ENCODE data around the gene GSTCD. TPM values are rescaled to one million over a fixed set of nuclear protein-coding genes. Genes with fewer than 3 reads are reported as not detected.
"Not testable (repeated sequence)": the region's sequence is repeated elsewhere in the genome, so short reads cannot be mapped to it uniquely, and the experiment has no call there.

The GSTCD gene
- total RNA-seq, 2 donors from 2014 or later = 5.1 to 5.7 TPM

DNA sequence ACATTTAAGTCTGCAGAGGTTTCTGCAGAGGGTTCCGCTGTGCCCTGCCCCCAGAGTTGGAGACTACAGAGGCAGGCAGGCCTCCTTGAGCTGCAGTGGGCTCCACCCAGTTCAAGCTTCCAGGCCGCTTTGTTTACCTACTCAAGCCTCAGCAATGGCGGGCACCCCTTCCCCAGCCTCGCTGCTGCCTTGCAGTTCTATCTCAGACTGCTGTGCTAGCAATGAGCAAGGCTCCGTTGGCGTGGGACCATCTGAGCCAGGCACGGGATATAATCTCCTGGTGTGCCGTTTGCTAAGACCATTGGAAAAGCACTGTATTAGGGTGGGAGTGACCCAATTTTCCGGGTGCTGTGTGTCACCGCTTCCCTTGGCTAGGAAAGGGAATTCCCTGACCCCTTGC, 26.6 kb downstream of the GSTCD start:
- not testable (repeated sequence) for H3K9me3 ChIP-seq (ENCODE audit: control insufficient read depth, low read length, poor library complexity, severe bottlenecking); ATAC-seq; H3K4me3 Mint-ChIP-seq; H3K27ac Mint-ChIP-seq; H3K27me3 Mint-ChIP-seq; DNase-seq; H3K36me3 Mint-ChIP-seq (ENCODE audit: low read depth); H3K4me1 Mint-ChIP-seq

DNA sequence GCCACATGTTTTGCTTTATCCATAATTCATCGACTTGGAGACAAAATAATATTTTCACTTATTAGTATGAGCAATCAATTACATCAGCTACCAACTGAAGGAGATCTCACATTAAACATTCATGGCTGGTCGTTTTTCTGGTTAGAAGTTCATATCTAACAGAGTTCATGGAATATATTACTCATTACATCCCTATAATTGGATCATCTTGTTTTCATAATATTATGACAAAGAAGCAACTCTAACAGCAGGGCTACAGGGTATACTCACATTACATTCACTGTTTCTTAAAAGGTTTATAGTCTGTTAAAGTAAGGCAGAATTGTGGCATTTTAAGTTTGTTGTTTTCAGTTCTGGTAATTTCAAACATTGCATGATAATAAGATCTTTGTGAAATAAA, 33.0 kb downstream of the GSTCD start:
- H3K27ac Mint-ChIP-seq = no peak overlapping the region
- no peaks in the 10 kb centered on the region for H3K36me3 Mint-ChIP-seq (ENCODE audit: low read depth)
- DNase-seq = no peak
- H3K27me3 Mint-ChIP-seq = no peaks in the 10 kb centered on the region
- no peaks in the 10 kb centered on the region for H3K9me3 ChIP-seq (ENCODE audit: control insufficient read depth, low read length, poor library complexity, severe bottlenecking)
- no peak overlapping the region for H3K4me3 Mint-ChIP-seq
- ATAC-seq = no peak
- no peaks in the 10 kb centered on the region for H3K4me1 Mint-ChIP-seq

DNA sequence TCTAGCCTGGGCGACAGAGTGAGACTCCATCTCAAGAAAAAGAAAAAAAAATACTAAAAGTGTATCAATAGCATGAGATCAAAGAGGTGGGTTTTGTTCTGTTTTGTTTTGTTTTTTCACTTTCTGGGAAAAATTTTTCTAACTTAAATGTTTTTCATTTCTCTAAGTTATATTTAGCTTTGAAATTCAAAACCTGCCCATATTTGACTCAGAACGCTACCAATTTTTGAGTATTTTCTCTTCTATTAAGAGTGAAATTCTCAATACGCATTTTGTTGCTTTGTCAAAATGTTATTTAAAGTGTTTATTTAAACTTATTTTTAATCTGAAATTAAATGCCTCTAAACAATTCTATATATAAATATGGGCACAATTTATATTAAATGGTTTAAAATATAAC, 39.6 kb downstream of the GSTCD start:
- H3K4me1 Mint-ChIP-seq = no peaks in the 10 kb centered on the region
- DNase-seq = no peak
- no peak overlapping the region for H3K4me3 Mint-ChIP-seq
- H3K27me3 Mint-ChIP-seq = no peaks in the 10 kb centered on the region
- no peaks in the 10 kb centered on the region for H3K36me3 Mint-ChIP-seq (ENCODE audit: low read depth)
- no peaks in the 10 kb centered on the region for H3K9me3 ChIP-seq (ENCODE audit: control insufficient read depth, low read length, poor library complexity, severe bottlenecking)
- no peak for ATAC-seq
- H3K27ac Mint-ChIP-seq = no peak overlapping the region

DNA sequence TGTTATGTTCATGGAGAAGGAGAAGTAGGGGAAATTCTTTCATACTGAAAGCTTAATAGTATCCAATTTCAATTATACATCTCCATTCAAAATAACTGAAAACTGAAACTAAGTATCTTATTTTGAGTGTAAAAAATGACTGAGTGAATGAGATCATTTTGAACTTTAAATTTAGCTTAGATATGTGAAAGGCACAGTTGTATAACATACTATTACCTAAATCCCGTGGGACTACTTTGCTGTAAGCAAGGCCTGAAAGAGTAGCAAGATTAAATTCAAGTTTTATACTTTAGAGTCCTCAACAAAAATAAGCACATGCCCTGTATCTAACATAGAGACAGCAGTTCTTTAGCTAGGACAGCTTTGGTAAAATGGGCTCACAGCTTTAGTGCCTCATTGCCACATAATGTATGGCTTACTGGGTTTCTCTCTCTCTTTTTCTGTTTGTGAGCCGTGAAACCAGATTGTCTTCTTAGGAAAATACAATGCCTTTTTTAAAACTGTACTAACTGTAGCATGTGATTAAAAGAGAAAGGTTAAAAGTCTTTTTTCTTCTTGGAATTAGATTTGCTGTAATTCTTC, 43.2 kb downstream of the GSTCD start:
- H3K27ac Mint-ChIP-seq = no peak overlapping the region
- H3K27me3 Mint-ChIP-seq = no peaks in the 10 kb centered on the region
- DNase-seq = no peak
- no peaks in the 10 kb centered on the region for H3K4me1 Mint-ChIP-seq
- no peaks in the 10 kb centered on the region for H3K9me3 ChIP-seq (ENCODE audit: control insufficient read depth, low read length, poor library complexity, severe bottlenecking)
- no peak for ATAC-seq
- no peak overlapping the region for H3K4me3 Mint-ChIP-seq
- H3K36me3 Mint-ChIP-seq (ENCODE audit: low read depth) = peaks cover 2% of the 10 kb centered on the region

DNA sequence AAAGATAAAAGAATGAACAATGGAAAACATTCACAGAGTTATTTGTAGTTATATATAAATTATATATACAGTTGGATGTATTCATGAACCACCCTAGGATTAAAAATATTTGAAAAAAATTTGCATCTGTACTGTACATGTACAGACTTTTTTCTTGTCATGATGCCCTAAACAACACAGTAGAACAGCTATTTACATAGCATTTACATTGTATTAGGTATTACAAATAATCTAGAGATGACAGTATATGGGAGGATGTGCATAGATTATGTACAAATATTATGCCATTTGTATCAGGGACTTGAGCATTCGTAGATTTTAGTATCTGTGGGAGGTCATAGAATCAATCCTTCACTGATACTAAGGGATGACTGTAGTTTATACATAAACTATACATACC, 44.8 kb downstream of the GSTCD start:
- H3K36me3 Mint-ChIP-seq (ENCODE audit: low read depth) = peaks cover 2% of the 10 kb centered on the region
- DNase-seq = no peak
- no peak overlapping the region for H3K27ac Mint-ChIP-seq
- ATAC-seq = no peak
- H3K4me3 Mint-ChIP-seq = no peak overlapping the region
- H3K9me3 ChIP-seq (ENCODE audit: control insufficient read depth, low read length, poor library complexity, severe bottlenecking) = no peaks in the 10 kb centered on the region
- no peaks in the 10 kb centered on the region for H3K27me3 Mint-ChIP-seq
- H3K4me1 Mint-ChIP-seq = no peaks in the 10 kb centered on the region

DNA sequence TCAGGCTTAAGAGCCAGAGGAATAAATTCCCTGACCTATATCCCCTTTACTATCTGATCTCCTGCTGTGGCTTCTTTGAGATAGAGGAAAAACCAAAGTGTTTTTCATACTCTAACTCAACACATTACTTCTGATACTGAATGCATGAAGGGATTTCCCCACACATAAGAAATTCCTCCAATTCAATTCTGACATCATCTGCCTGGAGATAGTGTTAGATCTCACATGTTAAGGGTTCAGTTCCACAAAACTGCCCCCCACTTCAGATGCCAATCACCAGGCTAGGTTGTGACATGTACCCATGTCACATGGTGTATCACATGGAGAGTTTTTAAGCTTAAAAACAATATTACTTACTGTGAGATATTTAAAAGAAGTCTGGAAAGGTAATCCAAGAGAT, 46.8 kb downstream of the GSTCD start:
- no peaks in the 10 kb centered on the region for H3K9me3 ChIP-seq (ENCODE audit: control insufficient read depth, low read length, poor library complexity, severe bottlenecking)
- Mint-ChIP-seq H3K27ac (no peak overlapping the region), H3K4me3 (no peak overlapping the region), H3K4me1 (no peaks in the 10 kb centered on the region), H3K36me3 (ENCODE audit: low read depth) (peaks cover 2% of the 10 kb centered on the region), H3K27me3 (no peaks in the 10 kb centered on the region)
- no peak for DNase-seq
- ATAC-seq = no peak

DNA sequence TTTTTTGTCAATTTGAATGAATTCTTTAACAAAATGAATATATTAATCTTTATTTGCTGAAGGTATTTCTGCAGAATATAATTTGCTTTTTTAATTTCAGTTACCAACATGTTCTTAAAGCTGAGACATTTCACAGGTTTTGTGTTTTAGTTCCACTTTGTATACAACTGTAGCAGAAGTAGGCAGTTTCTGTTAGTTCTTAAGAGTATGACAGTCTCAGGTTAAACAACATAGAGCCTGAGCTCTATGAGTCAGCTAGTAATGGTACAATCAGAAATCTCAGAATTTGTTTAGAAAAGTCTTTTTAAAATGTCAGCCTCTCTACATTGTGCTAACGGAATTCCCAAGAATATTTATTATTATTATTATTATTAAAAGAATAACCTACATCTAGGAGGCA, 50.4 kb downstream of the GSTCD start:
- H3K36me3 Mint-ChIP-seq (ENCODE audit: low read depth) = peaks cover 2% of the 10 kb centered on the region
- no peaks in the 10 kb centered on the region for H3K4me1 Mint-ChIP-seq
- H3K27ac Mint-ChIP-seq = no peak overlapping the region
- no peak for DNase-seq
- no peaks in the 10 kb centered on the region for H3K27me3 Mint-ChIP-seq
- H3K4me3 Mint-ChIP-seq = no peak overlapping the region
- ATAC-seq = no peak
- no peaks in the 10 kb centered on the region for H3K9me3 ChIP-seq (ENCODE audit: control insufficient read depth, low read length, poor library complexity, severe bottlenecking)

DNA sequence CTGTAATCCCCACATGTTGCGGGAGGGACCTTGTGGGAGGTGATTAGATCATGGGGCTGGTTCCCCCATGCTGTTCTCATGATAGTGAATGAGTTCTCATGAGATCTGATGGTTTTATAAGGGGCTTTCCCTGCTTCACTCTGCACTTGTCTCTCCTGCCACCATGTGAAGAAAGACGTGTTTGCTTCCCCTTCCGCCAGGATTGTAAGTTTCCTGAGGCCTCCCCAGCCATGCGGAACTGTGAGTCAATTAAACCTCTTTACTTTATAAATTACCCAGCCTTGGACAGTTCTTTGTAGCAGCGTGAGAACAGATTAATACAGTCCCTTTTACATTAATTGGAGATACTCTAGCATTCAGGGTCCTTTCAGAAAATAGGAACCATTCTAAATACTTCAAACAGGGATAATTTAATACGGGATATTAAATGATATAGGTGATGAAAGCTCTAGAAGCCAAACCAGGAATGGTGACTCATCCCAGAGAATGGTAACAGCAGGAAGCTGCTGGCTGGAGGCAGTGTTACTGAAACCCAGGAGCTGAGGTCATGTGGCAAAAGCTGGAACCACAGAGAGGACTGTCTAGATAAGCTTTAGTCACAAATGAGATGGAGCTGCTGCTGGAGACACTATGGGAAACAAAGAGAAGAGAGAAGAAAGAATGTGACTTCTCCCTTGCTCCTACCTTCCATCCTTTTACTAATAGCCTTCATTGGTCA, 57.3 kb downstream of the GSTCD start:
- H3K27ac Mint-ChIP-seq = no peak overlapping the region
- no peaks in the 10 kb centered on the region for H3K36me3 Mint-ChIP-seq (ENCODE audit: low read depth)
- DNase-seq (no peak), ATAC-seq (no peak)
- H3K4me1 Mint-ChIP-seq = no peaks in the 10 kb centered on the region
- H3K27me3 Mint-ChIP-seq = no peaks in the 10 kb centered on the region
- no peak overlapping the region for H3K4me3 Mint-ChIP-seq
- no peaks in the 10 kb centered on the region for H3K9me3 ChIP-seq (ENCODE audit: control insufficient read depth, low read length, poor library complexity, severe bottlenecking)

DNA sequence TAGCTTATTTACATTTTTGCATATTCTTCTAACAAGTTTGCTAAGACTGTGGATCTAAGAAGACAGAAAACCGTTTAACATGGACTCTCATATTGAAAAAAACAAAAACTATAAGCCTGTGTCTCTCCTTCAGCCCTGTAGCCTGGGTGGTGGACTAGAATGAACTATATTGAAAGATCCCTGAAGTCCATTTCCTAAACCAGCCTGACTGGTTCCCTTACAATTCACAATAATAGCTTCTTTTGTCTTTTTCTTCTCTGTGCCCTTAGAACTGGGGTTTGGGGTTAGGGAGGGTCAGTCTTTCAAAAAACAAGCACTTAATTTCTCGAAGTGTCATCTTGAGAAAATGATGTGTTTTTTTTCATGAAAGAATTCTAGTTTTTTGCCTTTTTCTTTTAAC, 59.0 kb downstream of the GSTCD start:
- H3K9me3 ChIP-seq (ENCODE audit: control insufficient read depth, low read length, poor library complexity, severe bottlenecking) = no peaks in the 10 kb centered on the region
- H3K4me3 Mint-ChIP-seq = no peak overlapping the region
- no peaks in the 10 kb centered on the region for H3K4me1 Mint-ChIP-seq
- peaks cover 2% of the 10 kb centered on the region for H3K36me3 Mint-ChIP-seq (ENCODE audit: low read depth)
- H3K27ac Mint-ChIP-seq = no peak overlapping the region
- DNase-seq (no peak), ATAC-seq (no peak)
- H3K27me3 Mint-ChIP-seq = no peaks in the 10 kb centered on the region

DNA sequence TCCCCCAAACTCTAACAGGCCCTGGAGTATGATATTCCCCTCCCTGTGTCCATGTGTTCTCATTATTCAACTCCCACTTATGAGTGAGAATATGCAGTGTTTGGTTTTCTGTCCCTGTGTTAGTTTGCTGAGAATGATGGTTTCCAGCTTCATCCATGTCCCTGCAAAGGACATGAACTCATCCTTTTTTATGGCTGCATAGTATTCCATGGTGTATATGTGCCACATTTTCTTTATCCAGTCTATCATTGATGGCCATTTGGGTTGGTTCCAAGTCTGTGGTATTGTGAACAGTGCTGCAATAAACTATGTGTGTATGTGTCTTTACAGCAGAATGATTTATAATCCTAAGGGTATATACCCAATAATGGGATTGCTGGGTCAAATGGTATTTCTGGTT, 61.9 kb downstream of the GSTCD start:
- not testable (repeated sequence) for DNase-seq; H3K27me3 Mint-ChIP-seq; H3K36me3 Mint-ChIP-seq (ENCODE audit: low read depth); H3K4me1 Mint-ChIP-seq; H3K27ac Mint-ChIP-seq; H3K9me3 ChIP-seq (ENCODE audit: control insufficient read depth, low read length, poor library complexity, severe bottlenecking); H3K4me3 Mint-ChIP-seq; ATAC-seq

DNA sequence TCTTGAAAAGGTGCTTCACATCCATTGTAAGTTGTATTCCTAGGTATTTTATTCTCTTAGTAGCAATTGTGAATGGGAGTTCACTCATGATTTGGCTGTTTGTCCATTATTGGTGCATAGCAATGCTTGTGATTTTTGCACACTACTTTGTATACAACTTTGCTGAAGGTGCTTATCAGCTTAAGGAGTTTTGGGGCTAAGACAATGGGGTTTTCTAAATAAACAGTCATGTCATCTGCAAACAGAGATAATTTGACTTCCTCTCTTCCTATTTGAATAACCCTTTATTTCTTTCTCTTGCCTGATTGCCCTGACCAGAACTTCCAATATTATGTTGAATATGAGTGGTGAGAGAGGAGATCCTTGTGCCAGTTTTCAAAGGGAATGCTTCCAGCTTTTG, 63.5 kb downstream of the GSTCD start:
- not testable (repeated sequence) for DNase-seq; H3K4me3 Mint-ChIP-seq; H3K4me1 Mint-ChIP-seq; H3K27me3 Mint-ChIP-seq; H3K27ac Mint-ChIP-seq; H3K36me3 Mint-ChIP-seq (ENCODE audit: low read depth); ATAC-seq; H3K9me3 ChIP-seq (ENCODE audit: control insufficient read depth, low read length, poor library complexity, severe bottlenecking)

DNA sequence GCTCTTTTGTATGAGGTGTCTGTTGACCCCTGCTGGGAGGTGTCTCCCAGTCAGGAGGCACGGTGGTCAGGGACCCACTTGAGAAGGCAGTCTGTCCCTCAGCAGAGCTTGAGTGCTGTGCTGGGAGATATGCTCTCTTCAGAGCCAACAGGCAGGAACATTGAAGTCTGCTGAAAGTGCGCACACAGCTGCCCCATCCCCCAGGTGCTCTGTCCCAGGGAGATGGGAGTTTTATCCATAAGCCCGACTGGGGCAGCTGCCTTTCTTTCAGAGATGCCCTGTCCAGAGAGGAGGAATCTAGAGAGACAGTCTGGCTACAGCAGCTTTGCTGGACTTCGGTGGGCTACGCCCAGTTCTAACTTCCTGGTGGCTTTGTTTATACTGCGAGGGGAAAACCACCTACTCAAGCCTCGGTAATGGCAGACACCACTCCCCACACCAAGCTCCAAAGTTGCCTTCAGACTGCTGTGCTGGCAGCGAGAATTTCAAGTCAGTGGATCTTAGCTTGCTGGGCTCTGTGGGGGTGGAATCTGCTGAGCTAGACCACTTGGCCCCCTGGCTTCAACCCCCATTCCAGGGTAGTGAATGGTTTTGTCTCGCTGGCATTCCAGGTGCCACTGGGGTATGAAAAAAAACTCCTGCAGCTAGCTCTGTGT, 67.3 kb downstream of the GSTCD start:
- H3K27me3 Mint-ChIP-seq; H3K9me3 ChIP-seq (ENCODE audit: control insufficient read depth, low read length, poor library complexity, severe bottlenecking); ATAC-seq; H3K36me3 Mint-ChIP-seq (ENCODE audit: low read depth); H3K27ac Mint-ChIP-seq; DNase-seq; H3K4me1 Mint-ChIP-seq; H3K4me3 Mint-ChIP-seq: not testable (repeated sequence)

DNA sequence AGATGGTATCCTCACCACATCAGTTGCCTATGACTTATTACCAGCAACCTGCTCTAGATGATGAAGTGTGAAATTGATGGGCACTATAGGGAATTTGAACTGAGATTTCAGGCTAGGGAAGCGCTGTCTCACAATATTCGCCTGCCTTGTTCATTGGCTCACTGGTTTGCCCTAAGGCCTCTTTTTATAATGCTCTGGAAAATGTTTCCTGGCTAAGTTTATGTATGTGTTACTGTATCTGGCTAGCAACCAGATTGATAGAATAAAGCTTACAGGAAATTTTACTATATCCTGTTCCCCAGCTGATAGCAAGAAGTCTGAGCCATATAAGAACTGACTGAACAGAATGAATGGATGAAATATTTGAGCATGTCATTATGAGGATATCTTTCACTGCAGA, 71.6 kb downstream of the GSTCD start:
- Mint-ChIP-seq H3K27me3 (no peaks in the 10 kb centered on the region), H3K27ac (no peak overlapping the region), H3K4me1 (no peaks in the 10 kb centered on the region), H3K36me3 (ENCODE audit: low read depth) (no peaks in the 10 kb centered on the region), H3K4me3 (no peak overlapping the region)
- ATAC-seq (no peak), DNase-seq (no peak)
- no peaks in the 10 kb centered on the region for H3K9me3 ChIP-seq (ENCODE audit: control insufficient read depth, low read length, poor library complexity, severe bottlenecking)

DNA sequence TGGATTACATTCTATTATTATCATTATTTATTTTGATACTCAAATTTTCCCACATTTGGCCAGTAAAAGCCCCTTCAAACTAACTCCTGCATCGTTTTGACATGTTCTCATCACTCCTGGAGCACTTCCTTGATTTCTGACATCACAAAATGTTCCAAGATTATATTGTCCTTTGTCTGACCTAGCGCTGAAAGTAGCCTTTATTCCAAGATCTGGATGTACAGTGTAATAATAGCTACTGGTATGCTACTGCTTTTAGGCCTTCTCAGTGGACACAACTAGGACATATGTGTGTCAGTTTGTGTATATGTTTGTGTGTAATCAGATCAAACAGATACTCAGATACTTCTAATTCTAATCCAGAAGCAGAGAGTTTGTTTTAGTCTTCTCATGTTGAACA, 76.2 kb downstream of the GSTCD start:
- H3K36me3 Mint-ChIP-seq (ENCODE audit: low read depth) = no peaks in the 10 kb centered on the region
- H3K4me3 Mint-ChIP-seq = no peak overlapping the region
- no peaks in the 10 kb centered on the region for H3K9me3 ChIP-seq (ENCODE audit: control insufficient read depth, low read length, poor library complexity, severe bottlenecking)
- no peak overlapping the region for H3K27ac Mint-ChIP-seq
- ATAC-seq (no peak), DNase-seq (no peak)
- no peaks in the 10 kb centered on the region for H3K4me1 Mint-ChIP-seq
- H3K27me3 Mint-ChIP-seq = no peaks in the 10 kb centered on the region

Measured in T-helper 17 cell (primary cell).